ENCODE measurements around the gene BSN. TPM values are rescaled to one million over a fixed set of nuclear protein-coding genes. Genes with fewer than 3 reads are reported as not detected.

Gene BSN
- total RNA-seq, 1 experiment from 2014 or later, result 0.23 TPM

DNA sequence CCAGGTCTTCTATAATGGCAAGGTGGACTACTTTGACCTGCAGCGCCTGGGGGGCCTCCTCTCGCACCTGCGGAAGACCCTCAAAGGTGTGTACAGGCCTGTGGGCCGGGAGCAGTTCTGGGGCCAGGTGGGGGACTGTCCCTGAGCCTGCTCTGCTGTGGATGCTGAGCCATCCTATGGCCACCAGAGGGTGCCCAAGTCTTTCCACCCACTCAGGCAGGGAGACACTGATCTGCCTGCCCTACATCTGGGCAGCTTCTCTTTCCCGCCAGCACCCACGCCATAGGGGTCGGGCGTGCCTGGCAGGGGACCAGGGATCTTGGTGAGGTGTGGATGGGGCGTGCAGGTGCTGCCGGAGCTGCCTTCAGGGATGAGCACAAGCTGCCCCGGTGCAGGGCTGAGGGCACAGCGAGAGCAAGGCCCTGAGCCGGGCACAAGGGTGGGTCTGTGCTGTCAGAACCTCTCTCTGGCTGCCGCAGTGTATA lies 149.2 kb downstream of the BSN start:
- Histone ChIP-seq H3K4me3 (no peak overlapping the region), H3K9me3 (no peaks in the 10 kb centered on the region), H3K27me3 (no peaks in the 10 kb centered on the region), H3K36me3 (no peaks in the 10 kb centered on the region)
- DNase-seq, result peak; percentile 49

- Histone ChIP-seq H3K36me3 (no peaks in the 10 kb centered on the region), H3K4me3 (no peak overlapping the region), H3K9me3 (no peaks in the 10 kb centered on the region), H3K27me3 (no peaks in the 10 kb centered on the region)
- no peak for DNase-seq
Observed at GRCh38 chr3:49703956-49704355, 149.7 kb downstream of the BSN start.

DNA sequence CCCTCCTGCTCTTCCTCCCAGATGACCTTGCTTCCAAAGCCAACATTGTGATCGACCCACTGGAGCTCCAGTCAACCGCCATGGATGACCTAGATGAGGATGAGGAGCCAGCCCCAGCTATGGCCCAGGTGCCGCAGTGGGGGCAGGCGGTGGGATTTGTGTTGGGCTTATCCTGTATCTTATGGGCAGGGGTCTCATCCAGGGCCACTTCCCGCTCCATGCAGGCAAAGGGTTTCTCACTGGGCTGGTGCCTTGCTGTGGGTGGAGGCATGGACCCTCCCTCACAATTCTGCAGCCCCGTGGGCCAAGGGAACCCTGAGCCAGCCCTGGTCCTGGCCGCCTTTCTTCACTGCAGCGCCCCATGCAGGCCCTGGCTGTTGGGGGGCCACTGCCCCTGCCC lies 150.4 kb downstream of the BSN start:
- Histone ChIP-seq H3K27me3 (no peaks in the 10 kb centered on the region), H3K9me3 (no peaks in the 10 kb centered on the region), H3K36me3 (no peaks in the 10 kb centered on the region), H3K4me3 (no peak overlapping the region)
- no peak for DNase-seq

DNA sequence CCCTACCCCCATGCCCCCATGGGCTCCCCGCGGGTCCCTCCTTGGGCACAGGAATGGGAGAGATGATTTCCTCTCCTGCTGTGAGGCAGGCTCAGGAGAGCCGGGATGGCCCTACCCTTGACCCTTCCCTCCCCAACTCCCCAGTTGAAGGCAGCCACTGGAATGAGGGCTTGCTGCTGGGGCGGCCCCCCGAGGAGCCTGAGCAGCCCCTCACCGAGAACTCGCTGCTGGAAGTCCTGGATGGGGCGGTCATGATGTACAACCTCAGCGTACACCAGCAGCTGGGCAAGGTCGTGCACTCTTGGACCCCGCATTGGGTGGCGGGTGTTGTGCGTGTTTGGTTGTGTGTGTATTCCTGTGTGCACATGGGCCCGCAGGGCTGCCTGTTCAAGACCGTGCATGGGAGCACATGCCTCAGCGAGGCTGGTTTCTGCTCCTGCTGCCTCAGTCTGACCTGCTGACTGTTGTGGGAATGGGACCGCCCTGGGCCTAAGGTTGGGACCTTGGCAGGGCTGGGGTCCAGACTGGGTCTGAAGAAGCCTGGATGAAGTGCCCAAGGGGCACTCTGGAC lies 151.2 kb downstream of the BSN start:
- DNase-seq, result no peak
- H3K27me3 ChIP-seq, result no peaks in the 10 kb centered on the region
- H3K36me3 ChIP-seq, result no peaks in the 10 kb centered on the region
- H3K4me3 ChIP-seq, result no peak overlapping the region
- H3K9me3 ChIP-seq, result no peaks in the 10 kb centered on the region

GRCh38 chr3:49706456-49707112 lies 152.3 kb downstream of the BSN start:
- no peak for DNase-seq
- no peaks in the 10 kb centered on the region for H3K27me3 ChIP-seq
- H3K9me3 ChIP-seq, result no peaks in the 10 kb centered on the region
- H3K36me3 ChIP-seq, result no peaks in the 10 kb centered on the region
- H3K4me3 ChIP-seq, result no peak overlapping the region

DNA sequence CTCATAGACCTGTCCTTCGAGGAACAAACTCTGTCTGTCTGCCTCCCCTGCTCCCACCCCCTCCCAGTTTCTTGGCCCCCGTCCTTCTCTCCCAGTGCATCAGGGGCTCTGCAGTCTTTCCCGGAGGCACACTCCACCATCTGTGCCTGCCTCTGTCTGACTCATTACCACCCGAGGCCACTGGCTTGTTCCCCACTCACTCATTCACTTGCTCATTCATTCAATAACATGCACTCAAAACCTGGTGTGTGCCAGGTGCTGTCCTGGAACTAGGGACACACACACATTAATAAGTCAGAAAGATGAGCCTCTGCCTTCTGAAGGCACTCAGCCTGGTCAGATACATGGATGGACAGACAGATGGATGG lies 152.8 kb downstream of the BSN start:
- Histone ChIP-seq H3K9me3 (no peaks in the 10 kb centered on the region), H3K36me3 (no peaks in the 10 kb centered on the region)
- peak; percentile 57 for DNase-seq

DNA sequence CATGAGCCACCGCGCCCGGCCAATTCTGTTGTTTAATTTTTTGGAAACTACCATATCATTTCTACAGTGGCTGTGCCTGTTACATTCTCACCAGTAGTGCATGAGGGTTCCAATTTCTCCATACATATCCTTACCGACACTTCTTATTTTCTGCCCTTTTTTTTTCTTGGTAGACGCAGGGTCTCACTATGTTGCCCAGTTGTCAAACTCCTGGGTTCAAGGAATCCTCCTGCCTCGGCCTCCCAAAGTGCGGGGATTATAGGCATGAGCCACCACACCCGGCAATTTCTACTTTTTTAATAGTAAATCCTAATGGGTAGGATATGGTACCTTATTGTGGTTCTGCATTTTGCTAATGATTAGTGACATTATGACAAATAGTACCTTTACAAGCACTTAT lies 155.6 kb downstream of the BSN start:
- H3K36me3 ChIP-seq, result no peaks in the 10 kb centered on the region
- no peaks in the 10 kb centered on the region for H3K9me3 ChIP-seq
- DNase-seq, result no peak
- no peaks in the 10 kb centered on the region for H3K27me3 ChIP-seq
- no peak overlapping the region for H3K4me3 ChIP-seq

More for the DNA sequence above, 152.8 kb downstream of the BSN start:
- no peak overlapping the region for H3K4me3 ChIP-seq
- H3K27me3 ChIP-seq, result no peaks in the 10 kb centered on the region

DNA sequence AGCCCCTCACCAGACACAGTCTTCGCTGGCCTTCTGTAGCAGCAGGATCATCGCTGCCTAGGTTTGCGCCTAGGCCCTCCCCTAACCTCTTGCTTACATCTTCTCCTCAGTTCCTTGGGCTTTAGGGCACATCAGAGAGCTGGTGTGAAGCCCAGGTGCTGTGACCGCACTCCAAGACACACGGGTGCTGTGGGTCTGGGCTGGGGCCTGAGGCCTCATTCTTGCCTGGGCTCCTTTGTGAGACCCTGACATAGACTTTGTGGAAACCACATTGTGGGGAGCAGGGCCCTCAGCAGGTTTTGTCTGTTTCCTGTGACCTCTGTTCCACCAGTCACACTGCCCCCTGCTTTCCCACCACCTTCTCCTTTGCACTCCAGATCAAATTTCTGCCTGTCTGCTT lies 157.2 kb downstream of the BSN start:
- Histone ChIP-seq H3K4me3 (no peak overlapping the region), H3K27me3 (no peaks in the 10 kb centered on the region), H3K9me3 (no peaks in the 10 kb centered on the region), H3K36me3 (no peaks in the 10 kb centered on the region)
- no peak for DNase-seq

DNA sequence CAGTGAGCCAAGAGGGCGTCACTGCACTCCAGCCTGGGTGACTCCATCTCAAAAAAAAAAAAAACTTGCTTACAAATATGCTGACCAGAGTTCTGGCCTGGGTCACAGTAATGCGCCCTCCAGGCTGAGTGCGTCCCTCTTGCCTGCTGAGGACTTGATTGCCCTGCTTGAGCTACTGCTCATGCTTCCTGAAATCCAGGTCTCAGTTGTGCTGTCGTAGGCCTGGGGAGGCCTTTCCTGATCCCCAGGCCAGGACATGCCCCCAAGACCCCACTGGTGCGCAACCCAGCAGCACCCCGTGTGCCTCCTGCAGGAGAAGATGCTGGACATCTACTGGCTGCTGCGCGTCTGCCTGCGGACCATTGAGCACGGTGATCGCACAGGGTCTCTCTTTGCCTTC lies 157.9 kb downstream of the BSN start:
- Histone ChIP-seq H3K9me3 (no peaks in the 10 kb centered on the region), H3K4me3 (no peak overlapping the region), H3K36me3 (no peaks in the 10 kb centered on the region), H3K27me3 (no peaks in the 10 kb centered on the region)
- no peak for DNase-seq

DNA sequence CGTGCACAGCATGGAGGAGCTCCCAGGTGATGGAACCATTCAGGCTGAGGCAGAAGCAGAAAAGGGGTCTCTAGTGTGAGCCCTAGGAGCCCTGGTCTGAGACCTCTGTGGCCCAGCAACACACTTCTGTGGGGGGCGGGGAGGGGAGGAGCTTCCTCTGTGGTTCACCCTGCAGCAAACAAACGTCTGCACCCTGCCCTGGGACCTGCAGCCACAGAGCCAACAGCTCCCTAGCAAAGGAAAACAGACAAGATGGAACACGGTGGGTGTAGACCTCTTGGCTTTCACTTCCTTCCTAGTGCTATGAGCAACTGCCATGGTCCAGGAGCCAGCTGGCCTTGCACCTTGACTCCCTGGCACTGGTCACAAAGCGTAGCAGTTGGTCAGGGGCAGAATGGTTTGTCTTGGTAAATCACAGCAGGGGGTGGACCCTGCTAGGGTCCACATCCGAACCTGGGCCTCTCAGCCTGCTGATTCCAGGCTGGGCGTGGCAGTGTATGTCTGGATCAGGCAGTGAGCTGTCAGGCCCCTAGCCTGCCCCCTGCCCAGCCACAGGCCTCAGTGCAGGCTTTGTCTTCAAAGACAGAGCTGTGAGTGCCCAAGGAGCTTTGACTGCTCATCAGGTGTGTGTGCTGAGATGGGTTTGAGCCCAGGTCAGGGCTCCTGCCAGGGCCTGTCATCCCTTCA lies 158.5 kb downstream of the BSN start:
- Histone ChIP-seq H3K36me3 (no peaks in the 10 kb centered on the region), H3K9me3 (no peaks in the 10 kb centered on the region), H3K4me3 (no peak overlapping the region), H3K27me3 (no peaks in the 10 kb centered on the region)
- DNase-seq, result no peak

- DNase-seq, result no peak
- no peaks in the 10 kb centered on the region for H3K36me3 ChIP-seq
Observed at GRCh38 chr3:49713336-49714105, 159.2 kb downstream of the BSN start.

GRCh38 chr3:49714728-49715550 lies 160.7 kb downstream of the BSN start:
- H3K27me3 ChIP-seq, result no peaks in the 10 kb centered on the region
- no peak for DNase-seq
- no peaks in the 10 kb centered on the region for H3K9me3 ChIP-seq
- no peaks in the 10 kb centered on the region for H3K36me3 ChIP-seq
- H3K4me3 ChIP-seq, result no peak overlapping the region

More at GRCh38 chr3:49713336-49714105, 159.2 kb downstream of the BSN start:
- no peaks in the 10 kb centered on the region for H3K9me3 ChIP-seq
- no peak overlapping the region for H3K4me3 ChIP-seq
- no peaks in the 10 kb centered on the region for H3K27me3 ChIP-seq

GRCh38 chr3:49715611-49716121 lies 161.4 kb downstream of the BSN start:
- Histone ChIP-seq H3K9me3 (no peaks in the 10 kb centered on the region), H3K36me3 (no peaks in the 10 kb centered on the region), H3K27me3 (no peaks in the 10 kb centered on the region), H3K4me3 (no peak overlapping the region)
- no peak for DNase-seq

DNA sequence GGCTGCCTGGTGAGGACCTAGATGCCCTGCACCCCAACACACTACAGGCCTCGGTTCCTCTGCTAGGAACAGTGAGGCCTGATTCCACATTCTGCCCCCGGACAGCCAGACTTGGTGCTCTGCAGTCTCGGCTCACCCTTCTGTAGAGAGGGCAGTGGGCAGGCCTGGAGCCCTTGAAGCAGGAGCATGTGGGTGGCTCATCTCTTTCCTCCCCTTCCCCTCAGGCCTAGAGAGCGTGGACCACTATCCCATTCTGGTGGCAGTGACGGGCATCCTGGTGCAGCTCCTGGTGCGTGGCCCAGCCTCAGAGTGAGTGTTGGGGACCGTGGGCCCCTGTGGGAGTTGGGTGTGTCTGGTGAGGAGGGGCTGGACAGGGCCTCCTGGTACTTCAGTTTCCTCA lies 161.9 kb downstream of the BSN start:
- Histone ChIP-seq H3K27me3 (no peaks in the 10 kb centered on the region), H3K4me3 (no peak overlapping the region), H3K9me3 (no peaks in the 10 kb centered on the region), H3K36me3 (peaks cover under 1% of the 10 kb centered on the region; the same call in 1 of the 2 replicates)
- DNase-seq, result no peak

DNA sequence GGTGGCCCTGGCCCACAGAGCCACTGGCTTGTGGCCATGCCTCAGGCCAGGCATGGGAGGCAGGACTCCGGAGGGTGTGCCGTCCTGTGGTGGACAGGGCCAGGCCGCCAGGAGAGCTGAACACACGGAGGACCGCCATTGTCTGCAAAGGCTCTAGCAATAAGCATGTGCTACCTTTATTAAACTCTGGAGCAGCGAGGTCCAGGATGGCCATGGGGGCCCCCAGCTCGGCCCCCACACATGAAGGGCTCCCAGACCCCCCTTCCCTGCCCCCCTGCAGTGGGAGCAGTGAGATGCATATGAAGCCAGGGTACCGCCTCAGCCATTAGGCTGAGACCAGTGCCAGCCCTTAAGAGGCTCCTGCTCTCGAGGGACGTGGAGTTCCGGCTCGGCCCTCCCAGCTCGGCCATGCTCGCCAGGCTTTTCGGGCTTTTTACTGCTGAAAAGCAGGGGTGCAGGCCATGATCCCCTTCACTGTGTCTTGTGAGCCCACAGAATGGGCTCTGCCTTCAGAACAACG lies 162.5 kb downstream of the BSN start:
- Histone ChIP-seq H3K27me3 (no peaks in the 10 kb centered on the region), H3K9me3 (no peaks in the 10 kb centered on the region), H3K36me3 (peaks cover 3% of the 10 kb centered on the region; the same call in 1 of the 2 replicates), H3K4me3 (no peak overlapping the region)
- no peak for DNase-seq
